PC-3 (cell line): ENCODE results near the gene ZNF423.

Source experiments
- EZH2 ChIP-seq: fragments of 300-600 bp; sonication (generic); IDR thresholded peaks from one replicate; pipeline ENCODE4 v1.6.1; 2017; ENCODE audit warnings: antibody characterized with exemption, mild to moderate bottlenecking, low read length; ENCODE audit not compliant: unreplicated experiment
- EZH2phosphoT487 ChIP-seq: fragments of 300-600 bp; sonication (generic); IDR thresholded peaks from 2 replicates; pipeline ENCODE4 v1.6.1; 2018; ENCODE audit warnings: mild to moderate bottlenecking, antibody characterized with exemption, low read length, borderline replicate concordance

- no peak for TF ChIP-seq EZH2
- no peak for TF ChIP-seq EZH2phosphoT487
Observed at GRCh38 chr16:49496656-49497055, 359.3 kb downstream of the ZNF423 start.
